Nephron (organoid): Measurements from ENCODE around the gene SMCHD1.

Experiments
- H3K27ac Mint-ChIP-seq, 3 experiments: 2 replicates each; pipeline ENCODE4 v1.8.0; 2020; ENCODE audit warnings: mixed read lengths in 3 of 3, mild to moderate bottlenecking in 2 of 3, moderate library complexity in 1 of 3
- H3K27me3 Mint-ChIP-seq: 2 replicates; pipeline ENCODE4 v1.8.0; 2021; ENCODE audit warnings: low read depth, mild to moderate bottlenecking, moderate library complexity, mixed read lengths
- H3K36me3 Mint-ChIP-seq: 2 replicates; pipeline ENCODE4 v1.8.0; 2020; ENCODE audit warnings: low read depth, mixed read lengths
- H3K4me1 Mint-ChIP-seq: 2 replicates; pipeline ENCODE4 v1.8.0; 2020; ENCODE audit warnings: mixed read lengths
- H3K4me3 Mint-ChIP-seq, 3 experiments: 2 replicates each; pipeline ENCODE4 v1.8.0; 2020; ENCODE audit warnings: mild to moderate bottlenecking in 3 of 3, mixed read lengths in 3 of 3, moderate library complexity in 2 of 3
- H3K9me3 Mint-ChIP-seq: 2 replicates; pipeline ENCODE4 v1.8.0; 2020; ENCODE audit warnings: mixed read lengths
- TF ChIP-seq, protein P1 (sequence below), 3 experiments: fragments of 200-600 bp; sonication (generic); IDR thresholded peaks; one replicate each; pipeline ENCODE4 v1.5.0; 2021; ENCODE audit warnings: antibody characterized with exemption in 3 of 3; ENCODE audit not compliant: unreplicated experiment in 3 of 3

The SMCHD1 gene

GRCh38 chr18:2840521-2840920 is 185.0 kb downstream of the SMCHD1 start:
- Mint-ChIP-seq H3K36me3 (no peaks in the 10 kb centered on the region), H3K4me3 (no peak overlapping the region), H3K9me3 (peaks cover 19% of the 10 kb centered on the region), H3K4me1 (no peaks in the 10 kb centered on the region), H3K27ac (no peak overlapping the region), H3K27me3 (peaks cover 30% of the 10 kb centered on the region)
- TF ChIP-seq, protein P1, sequence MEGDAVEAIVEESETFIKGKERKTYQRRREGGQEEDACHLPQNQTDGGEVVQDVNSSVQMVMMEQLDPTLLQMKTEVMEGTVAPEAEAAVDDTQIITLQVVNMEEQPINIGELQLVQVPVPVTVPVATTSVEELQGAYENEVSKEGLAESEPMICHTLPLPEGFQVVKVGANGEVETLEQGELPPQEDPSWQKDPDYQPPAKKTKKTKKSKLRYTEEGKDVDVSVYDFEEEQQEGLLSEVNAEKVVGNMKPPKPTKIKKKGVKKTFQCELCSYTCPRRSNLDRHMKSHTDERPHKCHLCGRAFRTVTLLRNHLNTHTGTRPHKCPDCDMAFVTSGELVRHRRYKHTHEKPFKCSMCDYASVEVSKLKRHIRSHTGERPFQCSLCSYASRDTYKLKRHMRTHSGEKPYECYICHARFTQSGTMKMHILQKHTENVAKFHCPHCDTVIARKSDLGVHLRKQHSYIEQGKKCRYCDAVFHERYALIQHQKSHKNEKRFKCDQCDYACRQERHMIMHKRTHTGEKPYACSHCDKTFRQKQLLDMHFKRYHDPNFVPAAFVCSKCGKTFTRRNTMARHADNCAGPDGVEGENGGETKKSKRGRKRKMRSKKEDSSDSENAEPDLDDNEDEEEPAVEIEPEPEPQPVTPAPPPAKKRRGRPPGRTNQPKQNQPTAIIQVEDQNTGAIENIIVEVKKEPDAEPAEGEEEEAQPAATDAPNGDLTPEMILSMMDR (IDR thresholded peaks at IDR 0.05; ENCODE audit: unreplicated experiment in 3 of 3), result no peak

GRCh38 chr18:2843146-2843545 is 187.6 kb downstream of the SMCHD1 start:
- Mint-ChIP-seq H3K27me3 (peaks cover 51% of the 10 kb centered on the region), H3K4me3 (no peak overlapping the region), H3K36me3 (no peaks in the 10 kb centered on the region), H3K4me1 (peaks cover 12% of the 10 kb centered on the region), H3K9me3 (peaks cover 11% of the 10 kb centered on the region), H3K27ac (no peak overlapping the region)
- TF ChIP-seq, protein P1 (IDR thresholded peaks at IDR 0.05; ENCODE audit: unreplicated experiment in 3 of 3), result no peak

DNA sequence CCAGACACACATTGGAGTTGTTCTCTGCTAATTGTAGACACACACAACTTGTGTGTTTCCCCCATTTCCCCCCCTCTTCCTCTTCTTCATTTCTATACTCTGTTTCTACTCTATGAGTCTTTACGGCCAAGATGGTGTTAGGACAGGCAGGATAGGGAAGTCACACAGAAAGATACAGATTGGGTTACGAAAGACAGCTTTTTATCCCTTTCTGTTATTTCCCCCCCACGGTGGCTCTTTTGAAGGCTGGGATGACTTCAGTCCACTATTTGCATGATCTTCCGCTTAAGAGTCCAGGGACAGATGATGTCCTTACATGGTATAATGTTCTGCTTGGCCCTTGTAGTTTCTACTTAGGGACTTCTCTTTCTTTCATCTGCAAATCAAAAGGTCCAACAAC is 189.6 kb downstream of the SMCHD1 start:
- peaks cover 58% of the 10 kb centered on the region for H3K27me3 Mint-ChIP-seq
- H3K9me3 Mint-ChIP-seq, result no peaks in the 10 kb centered on the region
- H3K4me1 Mint-ChIP-seq, result peaks cover 25% of the 10 kb centered on the region
- TF ChIP-seq, protein P1 (IDR thresholded peaks at IDR 0.05; ENCODE audit: unreplicated experiment in 3 of 3), result no peak
- H3K27ac Mint-ChIP-seq, result no peak overlapping the region
- no peaks in the 10 kb centered on the region for H3K36me3 Mint-ChIP-seq
- peak overlapping the region in 2 of 3 experiments; percentile 19 to 56 for H3K4me3 Mint-ChIP-seq

- Mint-ChIP-seq H3K27ac (peak within 1 kb of the TSS; percentile 62 to 92 (median 76)), H3K4me3 (peak within 1 kb of the TSS; percentile 96 to 98 (median 97)), H3K4me1 (peaks cover 37% of the 10 kb centered on the region), H3K9me3 (no peaks in the 10 kb centered on the region), H3K27me3 (peaks cover 66% of the 10 kb centered on the region), H3K36me3 (no peaks in the 10 kb centered on the region)
- TF ChIP-seq, protein P1 (IDR thresholded peaks at IDR 0.05; ENCODE audit: unreplicated experiment in 3 of 3), result no peak
Measured at GRCh38 chr18:2846636-2847316, 191.2 kb downstream of the SMCHD1 start, which contains the start of gene EMILIN2. Gene EMILIN2 (plus strand): TSS chr18:2847006. CDS start chr18:2847189, 183 bp downstream.

DNA sequence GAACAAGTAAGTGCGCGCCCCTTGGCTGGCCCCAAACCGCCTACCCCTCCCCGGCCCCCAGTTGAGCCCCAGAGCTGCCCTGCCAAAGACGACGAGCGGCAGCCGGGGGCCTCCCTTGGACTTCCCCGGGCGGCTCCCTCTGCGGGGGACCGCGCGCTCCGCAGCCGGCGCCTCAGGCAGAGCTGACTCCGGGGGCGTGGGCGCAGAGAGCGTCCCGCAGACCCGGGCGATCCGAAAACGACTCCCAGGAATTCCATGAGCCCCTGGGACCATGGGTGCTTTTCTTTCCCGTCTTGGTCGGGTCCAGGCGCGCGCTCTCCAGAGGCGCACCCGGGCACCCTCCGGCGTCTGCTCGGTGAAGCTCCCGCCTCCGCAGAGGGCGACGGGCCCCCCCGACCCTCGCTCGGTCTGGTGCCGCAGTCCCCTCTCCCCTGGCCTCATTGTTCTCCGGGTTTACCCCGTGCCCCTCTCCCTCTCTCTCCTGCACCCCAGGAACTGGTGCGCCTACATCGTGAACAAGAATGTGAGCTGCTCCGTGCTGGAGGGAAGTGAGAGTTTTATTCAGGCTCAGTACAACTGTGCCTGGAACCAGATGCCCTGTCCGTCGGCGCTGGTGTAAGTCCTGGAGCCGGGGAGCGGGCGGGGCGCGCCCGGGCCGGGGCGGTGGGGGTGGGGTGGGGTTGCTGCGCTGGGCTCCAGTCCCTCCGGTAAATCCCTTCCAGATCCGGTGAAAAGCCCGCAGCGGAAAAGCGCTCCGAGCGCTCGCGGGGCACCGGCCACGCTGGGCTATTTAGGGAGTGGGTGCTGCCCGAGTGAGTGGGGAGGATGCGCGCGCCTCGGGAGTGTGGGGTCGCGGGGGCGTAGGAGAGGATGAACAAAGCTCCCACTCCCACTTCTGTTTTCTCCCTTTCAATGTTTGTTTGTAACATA is 192.1 kb downstream of the SMCHD1 start:
- Mint-ChIP-seq H3K9me3 (no peaks in the 10 kb centered on the region), H3K36me3 (no peaks in the 10 kb centered on the region)

More for the DNA sequence above, 192.1 kb downstream of the SMCHD1 start:
- H3K4me1 Mint-ChIP-seq, result peaks cover 43% of the 10 kb centered on the region
- H3K27ac Mint-ChIP-seq, result peak overlapping the region; percentile 67 to 92 (median 76)
- TF ChIP-seq, protein P1 (IDR thresholded peaks at IDR 0.05; ENCODE audit: unreplicated experiment in 3 of 3), result no peak
- peak overlapping the region; percentile 91 to 97 (median 96) for H3K4me3 Mint-ChIP-seq
- peaks cover 66% of the 10 kb centered on the region for H3K27me3 Mint-ChIP-seq
